ENCODE results near the gene TTC39A.
"Not testable (repeated sequence)": the region's sequence is repeated elsewhere in the genome, so short reads cannot be mapped to it uniquely, and the experiment has no call there.

The TTC39A gene

GRCh38 chr1:51336711-51337110 is 6.3 kb upstream of the TTC39A start:
- no peak for DNase-seq (ENCODE audit: low spot score)

GRCh38 chr1:51336004-51336403 is 5.6 kb upstream of the TTC39A start:
- no peak for DNase-seq (ENCODE audit: low spot score)

- no peak for DNase-seq (ENCODE audit: low spot score)
Observed at GRCh38 chr1:51331206-51332100, 1.1 kb upstream of the TTC39A start.

- no peak for DNase-seq (ENCODE audit: low spot score)
Observed at GRCh38 chr1:51329443-51330325, 678 bp downstream of the TTC39A start.

GRCh38 chr1:51328926-51329325 is 1.4 kb downstream of the TTC39A start:
- no peak for DNase-seq (ENCODE audit: low spot score)

- no peak for DNase-seq (ENCODE audit: low spot score)
Observed at GRCh38 chr1:51328279-51328678, 2.1 kb downstream of the TTC39A start.

- no peak for DNase-seq (ENCODE audit: low spot score)
Observed at GRCh38 chr1:51327386-51327785, 3.0 kb downstream of the TTC39A start.

- DNase-seq (ENCODE audit: low spot score), result no peak
Observed at GRCh38 chr1:51326839-51327238, 3.5 kb downstream of the TTC39A start.

GRCh38 chr1:51325878-51326755 is 4.2 kb downstream of the TTC39A start:
- DNase-seq (ENCODE audit: low spot score), result no peak

- no peak for DNase-seq (ENCODE audit: low spot score)
Observed at GRCh38 chr1:51325391-51325790, 5.0 kb downstream of the TTC39A start.

GRCh38 chr1:51325011-51325385 is 5.4 kb downstream of the TTC39A start:
- DNase-seq (ENCODE audit: low spot score), result not testable (repeated sequence)

- DNase-seq (ENCODE audit: low spot score), result no peak
Observed at GRCh38 chr1:51324251-51325010, 5.9 kb downstream of the TTC39A start.

GRCh38 chr1:51323778-51324177 is 6.6 kb downstream of the TTC39A start:
- DNase-seq (ENCODE audit: low spot score), result no peak

- DNase-seq (ENCODE audit: low spot score), result no peak
Observed at GRCh38 chr1:51322417-51323101, 7.8 kb downstream of the TTC39A start.

- no peak for DNase-seq (ENCODE audit: low spot score)
Observed at GRCh38 chr1:51321924-51322280, 8.5 kb downstream of the TTC39A start.

GRCh38 chr1:51320967-51321923 is 9.1 kb downstream of the TTC39A start:
- DNase-seq (ENCODE audit: low spot score), result no peak

GRCh38 chr1:51317798-51318197 is 12.6 kb downstream of the TTC39A start:
- no peak for DNase-seq (ENCODE audit: low spot score)

GRCh38 chr1:51316846-51317120 is 13.6 kb downstream of the TTC39A start:
- DNase-seq (ENCODE audit: low spot score), result no peak

GRCh38 chr1:51316113-51316845 is 14.1 kb downstream of the TTC39A start:
- DNase-seq (ENCODE audit: low spot score), result no peak
